ENCODE results near the gene PDZD4.

The PDZD4 gene

GRCh38 chrX:153782871-153783270 lies 47.5 kb downstream of the PDZD4 start:
- 97% methylated on average over 5 of the region's 14 CpGs; no CpG with 5 or more reads in 1 of the 2 experiments for WGBS, 2 experiments (ENCODE audit: insufficient coverage in 2 of 2)
- H3K36me3 ChIP-seq (ENCODE audit: control insufficient read depth, insufficient read depth, low read length) = peaks cover 9% of the 10 kb centered on the region
- H3K4me1 ChIP-seq (ENCODE audit: control insufficient read depth, insufficient read depth, low read length, poor library complexity, severe bottlenecking) = no peaks in the 10 kb centered on the region
- no peaks in the 10 kb centered on the region for H3K9me3 ChIP-seq (ENCODE audit: control insufficient read depth, low read length)
- H3K27ac ChIP-seq (ENCODE audit: low read depth, low read length, severe bottlenecking) = no peak overlapping the region
- H3K4me3 ChIP-seq (ENCODE audit: extremely low read depth, insufficient read depth, low read length, poor library complexity, severe bottlenecking) = no peak overlapping the region

- 88 to 92% methylated on average over 2 to 3 of the region's 11 CpGs for WGBS, 2 experiments (ENCODE audit: insufficient coverage in 2 of 2)
- Histone ChIP-seq H3K9me3 (ENCODE audit: control insufficient read depth, low read length) (no peaks in the 10 kb centered on the region), H3K27ac (ENCODE audit: low read depth, low read length, severe bottlenecking) (no peak overlapping the region), H3K36me3 (ENCODE audit: control insufficient read depth, insufficient read depth, low read length) (peaks cover 4% of the 10 kb centered on the region), H3K4me3 (ENCODE audit: extremely low read depth, insufficient read depth, low read length, poor library complexity, severe bottlenecking) (no peak overlapping the region), H3K4me1 (ENCODE audit: control insufficient read depth, insufficient read depth, low read length, poor library complexity, severe bottlenecking) (no peaks in the 10 kb centered on the region)
Observed at GRCh38 chrX:153782313-153782712, 48.0 kb downstream of the PDZD4 start.

GRCh38 chrX:153781428-153782047 lies 48.8 kb downstream of the PDZD4 start:
- no peaks in the 10 kb centered on the region for H3K9me3 ChIP-seq (ENCODE audit: control insufficient read depth, low read length)
- 88 to 97% methylated on average over 4 to 9 of the region's 24 CpGs for WGBS, 2 experiments (ENCODE audit: insufficient coverage in 2 of 2)
- H3K4me1 ChIP-seq (ENCODE audit: control insufficient read depth, insufficient read depth, low read length, poor library complexity, severe bottlenecking) = no peaks in the 10 kb centered on the region
- H3K4me3 ChIP-seq (ENCODE audit: extremely low read depth, insufficient read depth, low read length, poor library complexity, severe bottlenecking) = no peak overlapping the region
- no peak overlapping the region for H3K27ac ChIP-seq (ENCODE audit: low read depth, low read length, severe bottlenecking)
- no peaks in the 10 kb centered on the region for H3K36me3 ChIP-seq (ENCODE audit: control insufficient read depth, insufficient read depth, low read length)

- Histone ChIP-seq H3K4me1 (ENCODE audit: control insufficient read depth, insufficient read depth, low read length, poor library complexity, severe bottlenecking) (no peaks in the 10 kb centered on the region), H3K9me3 (ENCODE audit: control insufficient read depth, low read length) (no peaks in the 10 kb centered on the region), H3K27ac (ENCODE audit: low read depth, low read length, severe bottlenecking) (no peak within 1 kb of the TSS), H3K36me3 (ENCODE audit: control insufficient read depth, insufficient read depth, low read length) (no peaks in the 10 kb centered on the region), H3K4me3 (ENCODE audit: extremely low read depth, insufficient read depth, low read length, poor library complexity, severe bottlenecking) (no peak within 1 kb of the TSS)
- WGBS, 2 experiments (ENCODE audit: insufficient coverage in 2 of 2) = 82 to 93% methylated on average over 18 to 25 of the region's 52 CpGs
Observed at GRCh38 chrX:153780678-153781427, 49.5 kb downstream of the PDZD4 start, which contains the start of gene SRPK3. Gene SRPK3, plus strand, starts transcription at chrX:153781041. Its CDS starts 46 bp downstream, at chrX:153781087.

- H3K36me3 ChIP-seq (ENCODE audit: control insufficient read depth, insufficient read depth, low read length) = no peaks in the 10 kb centered on the region
- WGBS, 2 experiments (ENCODE audit: insufficient coverage in 2 of 2) = 95 to 100% methylated on average over 1 to 14 of the region's 18 CpGs
- H3K27ac ChIP-seq (ENCODE audit: low read depth, low read length, severe bottlenecking) = no peak overlapping the region
- H3K9me3 ChIP-seq (ENCODE audit: control insufficient read depth, low read length) = no peaks in the 10 kb centered on the region
- no peaks in the 10 kb centered on the region for H3K4me1 ChIP-seq (ENCODE audit: control insufficient read depth, insufficient read depth, low read length, poor library complexity, severe bottlenecking)
- H3K4me3 ChIP-seq (ENCODE audit: extremely low read depth, insufficient read depth, low read length, poor library complexity, severe bottlenecking) = no peak overlapping the region
Observed at GRCh38 chrX:153779891-153780677, 50.3 kb downstream of the PDZD4 start.

DNA sequence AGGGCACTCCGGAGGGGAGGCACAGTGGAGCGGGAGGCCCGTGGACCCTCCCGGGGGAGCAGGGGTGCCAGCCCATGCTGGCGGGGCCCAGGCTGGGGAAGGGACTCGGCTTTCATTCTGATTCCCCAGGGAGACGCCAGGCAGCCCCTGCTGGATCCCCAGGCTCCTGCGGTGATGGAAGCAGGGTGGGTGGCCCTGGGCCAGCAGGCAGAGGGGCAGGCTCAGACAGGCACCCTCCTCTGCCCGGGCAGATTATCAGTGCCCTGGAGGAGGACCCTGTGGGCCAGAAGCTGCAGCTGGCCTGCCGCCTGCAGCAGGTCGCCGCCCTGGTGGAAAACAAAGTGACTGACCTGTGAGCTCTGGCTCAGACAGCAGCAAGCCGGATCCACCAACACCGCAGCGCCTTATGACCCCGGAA lies 51.7 kb downstream of the PDZD4 start:
- Histone ChIP-seq H3K4me3 (ENCODE audit: extremely low read depth, insufficient read depth, low read length, poor library complexity, severe bottlenecking) (no peak overlapping the region), H3K9me3 (ENCODE audit: control insufficient read depth, low read length) (no peaks in the 10 kb centered on the region), H3K4me1 (ENCODE audit: control insufficient read depth, insufficient read depth, low read length, poor library complexity, severe bottlenecking) (no peaks in the 10 kb centered on the region), H3K27ac (ENCODE audit: low read depth, low read length, severe bottlenecking) (no peak overlapping the region), H3K36me3 (ENCODE audit: control insufficient read depth, insufficient read depth, low read length) (no peaks in the 10 kb centered on the region)
- WGBS, 2 experiments (ENCODE audit: insufficient coverage in 2 of 2) = 93 to 100% methylated on average over 2 to 8 of the region's 16 CpGs

GRCh38 chrX:153778181-153778580 lies 52.2 kb downstream of the PDZD4 start:
- 80 to 91% methylated on average over 1 to 6 of the region's 17 CpGs for WGBS, 2 experiments (ENCODE audit: insufficient coverage in 2 of 2)
- H3K36me3 ChIP-seq (ENCODE audit: control insufficient read depth, insufficient read depth, low read length) = no peaks in the 10 kb centered on the region
- no peak overlapping the region for H3K27ac ChIP-seq (ENCODE audit: low read depth, low read length, severe bottlenecking)
- H3K4me1 ChIP-seq (ENCODE audit: control insufficient read depth, insufficient read depth, low read length, poor library complexity, severe bottlenecking) = no peaks in the 10 kb centered on the region
- no peaks in the 10 kb centered on the region for H3K9me3 ChIP-seq (ENCODE audit: control insufficient read depth, low read length)
- H3K4me3 ChIP-seq (ENCODE audit: extremely low read depth, insufficient read depth, low read length, poor library complexity, severe bottlenecking) = no peak overlapping the region

DNA sequence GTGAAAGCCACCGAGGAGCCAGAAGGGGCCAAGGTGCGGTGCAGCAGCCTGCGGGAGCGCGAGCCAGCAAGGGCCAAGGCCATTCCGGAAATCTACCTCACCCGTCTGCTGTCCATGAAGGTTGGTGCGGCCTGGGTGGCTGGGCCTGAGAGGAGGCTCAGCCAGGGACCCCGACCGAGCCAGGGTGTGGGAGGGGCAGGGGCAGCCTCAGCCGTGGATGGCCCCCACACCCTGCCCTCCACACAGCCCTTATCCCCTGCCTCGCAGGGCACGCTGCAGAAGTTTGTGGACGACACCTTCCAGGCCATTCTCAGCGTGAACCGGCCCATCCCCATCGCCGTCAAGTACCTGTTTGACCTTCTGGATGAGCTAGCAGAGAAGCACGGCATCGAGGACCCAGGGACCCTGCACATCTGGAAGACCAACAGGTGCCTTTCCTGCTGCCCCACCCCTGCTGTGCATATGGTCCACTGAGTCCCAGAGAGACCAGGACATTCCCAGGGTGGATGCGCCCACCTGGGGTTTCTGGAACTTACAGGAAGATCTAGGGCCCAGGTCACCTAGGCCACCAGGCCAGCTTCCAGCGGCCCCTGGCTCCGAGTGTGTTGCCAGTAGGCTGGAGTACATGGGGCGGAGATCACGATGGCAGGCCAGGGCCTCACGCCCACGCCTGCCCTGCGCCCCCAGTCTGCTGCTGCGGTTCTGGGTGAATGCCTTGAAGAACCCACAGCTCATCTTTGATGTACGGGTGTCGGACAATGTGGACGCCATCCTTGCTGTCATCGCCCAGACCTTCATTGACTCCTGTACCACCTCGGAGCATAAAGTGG lies 52.9 kb downstream of the PDZD4 start:
- WGBS, 2 experiments (ENCODE audit: insufficient coverage in 2 of 2) = 95 to 96% methylated on average over 8 to 19 of the region's 34 CpGs

DNA sequence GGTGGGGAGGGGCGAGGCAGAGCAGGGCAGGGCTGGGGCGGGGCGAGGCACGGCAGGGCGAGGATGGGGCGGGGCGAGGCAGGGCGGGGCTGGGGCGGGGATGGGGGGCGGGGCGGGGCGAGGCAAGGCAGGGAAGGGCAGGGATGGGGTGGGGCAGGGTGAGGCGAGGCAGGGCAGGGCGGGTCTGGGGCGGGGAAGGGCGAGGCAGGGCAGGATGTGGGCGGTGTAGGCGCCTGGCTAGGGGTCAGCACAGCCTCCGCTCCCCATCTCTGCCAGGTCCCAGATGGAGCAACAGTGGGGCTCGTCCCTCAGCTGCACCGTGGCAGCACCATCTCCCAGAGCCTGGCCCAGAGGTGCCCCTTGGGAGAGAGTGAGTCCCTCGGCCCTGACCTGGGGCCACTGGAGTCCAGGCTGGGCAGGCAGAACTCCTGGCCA lies 53.7 kb downstream of the PDZD4 start:
- Histone ChIP-seq H3K36me3 (ENCODE audit: control insufficient read depth, insufficient read depth, low read length) (no peaks in the 10 kb centered on the region), H3K9me3 (ENCODE audit: control insufficient read depth, low read length) (no peaks in the 10 kb centered on the region), H3K4me1 (ENCODE audit: control insufficient read depth, insufficient read depth, low read length, poor library complexity, severe bottlenecking) (no peaks in the 10 kb centered on the region), H3K4me3 (ENCODE audit: extremely low read depth, insufficient read depth, low read length, poor library complexity, severe bottlenecking) (no peak overlapping the region), H3K27ac (ENCODE audit: low read depth, low read length, severe bottlenecking) (no peak overlapping the region)
- WGBS, 2 experiments (ENCODE audit: insufficient coverage in 2 of 2) = 100% methylated on average over 3 of the region's 22 CpGs

More for the DNA sequence above, 52.9 kb downstream of the PDZD4 start:
- Histone ChIP-seq H3K36me3 (ENCODE audit: control insufficient read depth, insufficient read depth, low read length) (no peaks in the 10 kb centered on the region), H3K4me1 (ENCODE audit: control insufficient read depth, insufficient read depth, low read length, poor library complexity, severe bottlenecking) (no peaks in the 10 kb centered on the region), H3K27ac (ENCODE audit: low read depth, low read length, severe bottlenecking) (no peak overlapping the region), H3K9me3 (ENCODE audit: control insufficient read depth, low read length) (no peaks in the 10 kb centered on the region), H3K4me3 (ENCODE audit: extremely low read depth, insufficient read depth, low read length, poor library complexity, severe bottlenecking) (no peak overlapping the region)

GRCh38 chrX:153776120-153776599 lies 54.2 kb downstream of the PDZD4 start:
- no peaks in the 10 kb centered on the region for H3K9me3 ChIP-seq (ENCODE audit: control insufficient read depth, low read length)
- no peaks in the 10 kb centered on the region for H3K36me3 ChIP-seq (ENCODE audit: control insufficient read depth, insufficient read depth, low read length)
- H3K4me3 ChIP-seq (ENCODE audit: extremely low read depth, insufficient read depth, low read length, poor library complexity, severe bottlenecking) = no peak overlapping the region
- no peaks in the 10 kb centered on the region for H3K4me1 ChIP-seq (ENCODE audit: control insufficient read depth, insufficient read depth, low read length, poor library complexity, severe bottlenecking)
- H3K27ac ChIP-seq (ENCODE audit: low read depth, low read length, severe bottlenecking) = no peak overlapping the region
- 100% methylated on average over 1 of the region's 20 CpGs; no CpG with 5 or more reads in 1 of the 2 experiments for WGBS, 2 experiments (ENCODE audit: insufficient coverage in 2 of 2)
